Loucy (cell line): ENCODE measurements around the gene NID1.
"Not testable (repeated sequence)": the region's sequence is repeated elsewhere in the genome, so short reads cannot be mapped to it uniquely, and the experiment has no call there.

Experiments
- H2AFZ ChIP-seq: fragments of 200-600 bp; sonication (generic); 2 replicates; pipeline ENCODE4 v1.6.0; 2016; ENCODE audit warnings: antibody characterized with exemption, mild to moderate bottlenecking, low read length, moderate library complexity
- H3F3A ChIP-seq: fragments of 200-600 bp; 2 replicates; pipeline ENCODE4 v1.6.0; 2016; ENCODE audit warnings: antibody characterized with exemption, low read depth, mild to moderate bottlenecking
- H3K27me3 ChIP-seq: fragments of 200-600 bp; sonication (generic); 2 replicates; pipeline ENCODE4 v1.6.1; 2014; ENCODE audit warnings: low read length, mild to moderate bottlenecking; ENCODE audit not compliant: insufficient read depth, poor library complexity, severe bottlenecking
- H3K36me3 ChIP-seq: fragments of 200-600 bp; sonication (generic); 2 replicates; pipeline ENCODE4 v1.6.1; 2016; ENCODE audit warnings: low read length; ENCODE audit not compliant: insufficient read depth
- H3K4me1 ChIP-seq: fragments of 200-600 bp; sonication (generic); 2 replicates; pipeline ENCODE4 v1.5.1; 2014; ENCODE audit warnings: low read length, mild to moderate bottlenecking; ENCODE audit not compliant: insufficient read depth, poor library complexity, severe bottlenecking
- H3K4me2 ChIP-seq: fragments of 200-600 bp; sonication (generic); 2 replicates; pipeline ENCODE4 v1.6.0; 2014; ENCODE audit warnings: antibody characterized with exemption, low read length, low read depth, mild to moderate bottlenecking; ENCODE audit not compliant: poor library complexity, severe bottlenecking
- H3K4me3 ChIP-seq: fragments of 200-600 bp; sonication (generic); 2 replicates; pipeline ENCODE4 v1.5.1; 2014; ENCODE audit warnings: low read length, mild to moderate bottlenecking, mixed read lengths; ENCODE audit not compliant: poor library complexity, severe bottlenecking
- H3K79me2 ChIP-seq: fragments of 200-600 bp; sonication (generic); 2 replicates; pipeline ENCODE4 v1.6.1; 2014; ENCODE audit warnings: low read length; ENCODE audit not compliant: insufficient read depth
- H3K9ac ChIP-seq: fragments of 200-600 bp; sonication (generic); 2 replicates; pipeline ENCODE4 v1.6.0; 2014; ENCODE audit warnings: mild to moderate bottlenecking, low read depth, low read length, moderate library complexity; ENCODE audit not compliant: poor library complexity, severe bottlenecking
- H3K9me2 ChIP-seq: fragments of 200-600 bp; sonication (generic); replicated peaks from 2 replicates; pipeline ENCODE4 v1.6.1; 2016; ENCODE audit warnings: low read depth, low read length, mixed read lengths
- H3K9me3 ChIP-seq: fragments of 200-600 bp; sonication (generic); 2 replicates; pipeline ENCODE4 v1.6.1; 2014; ENCODE audit warnings: mild to moderate bottlenecking, antibody characterized with exemption, low read length, low read depth; ENCODE audit not compliant: insufficient read depth
- H4K20me1 ChIP-seq: fragments of 200-600 bp; sonication (generic); 2 replicates; pipeline ENCODE4 v1.6.0; 2014; ENCODE audit warnings: antibody characterized with exemption, low read length, mild to moderate bottlenecking; ENCODE audit not compliant: insufficient read depth, poor library complexity, severe bottlenecking
- EZH2phosphoT487 ChIP-seq: fragments of 200-600 bp; IDR thresholded peaks from 2 replicates; pipeline ENCODE4 v1.6.1; 2018; ENCODE audit warnings: antibody characterized with exemption, mild to moderate bottlenecking, moderate library complexity, borderline replicate concordance
- TF ChIP-seq, protein P1 (sequence below): fragments of 200-600 bp; sonication (generic); conservative IDR thresholded peaks from 2 replicates; pipeline ENCODE4 v1.5.1; 2014; ENCODE audit warnings: mild to moderate bottlenecking, antibody characterized with exemption, low read length

Gene NID1

GRCh38 chr1:235929216-235929615 lies 135.7 kb downstream of the NID1 start:
- no peak for TF ChIP-seq EZH2phosphoT487
- TF ChIP-seq, protein P1, sequence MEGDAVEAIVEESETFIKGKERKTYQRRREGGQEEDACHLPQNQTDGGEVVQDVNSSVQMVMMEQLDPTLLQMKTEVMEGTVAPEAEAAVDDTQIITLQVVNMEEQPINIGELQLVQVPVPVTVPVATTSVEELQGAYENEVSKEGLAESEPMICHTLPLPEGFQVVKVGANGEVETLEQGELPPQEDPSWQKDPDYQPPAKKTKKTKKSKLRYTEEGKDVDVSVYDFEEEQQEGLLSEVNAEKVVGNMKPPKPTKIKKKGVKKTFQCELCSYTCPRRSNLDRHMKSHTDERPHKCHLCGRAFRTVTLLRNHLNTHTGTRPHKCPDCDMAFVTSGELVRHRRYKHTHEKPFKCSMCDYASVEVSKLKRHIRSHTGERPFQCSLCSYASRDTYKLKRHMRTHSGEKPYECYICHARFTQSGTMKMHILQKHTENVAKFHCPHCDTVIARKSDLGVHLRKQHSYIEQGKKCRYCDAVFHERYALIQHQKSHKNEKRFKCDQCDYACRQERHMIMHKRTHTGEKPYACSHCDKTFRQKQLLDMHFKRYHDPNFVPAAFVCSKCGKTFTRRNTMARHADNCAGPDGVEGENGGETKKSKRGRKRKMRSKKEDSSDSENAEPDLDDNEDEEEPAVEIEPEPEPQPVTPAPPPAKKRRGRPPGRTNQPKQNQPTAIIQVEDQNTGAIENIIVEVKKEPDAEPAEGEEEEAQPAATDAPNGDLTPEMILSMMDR: no peak
- Histone ChIP-seq H3K27me3 (no peaks in the 10 kb centered on the region), H2AFZ (no peak overlapping the region), H3F3A (no peaks in the 10 kb centered on the region), H3K9me2 (no peaks in the 10 kb centered on the region), H4K20me1 (no peaks in the 10 kb centered on the region), H3K79me2 (no peaks in the 10 kb centered on the region), H3K9ac (no peak overlapping the region), H3K4me2 (no peak overlapping the region), H3K9me3 (no peaks in the 10 kb centered on the region), H3K4me3 (no peak overlapping the region), H3K4me1 (no peaks in the 10 kb centered on the region), H3K36me3 (no peaks in the 10 kb centered on the region)

DNA sequence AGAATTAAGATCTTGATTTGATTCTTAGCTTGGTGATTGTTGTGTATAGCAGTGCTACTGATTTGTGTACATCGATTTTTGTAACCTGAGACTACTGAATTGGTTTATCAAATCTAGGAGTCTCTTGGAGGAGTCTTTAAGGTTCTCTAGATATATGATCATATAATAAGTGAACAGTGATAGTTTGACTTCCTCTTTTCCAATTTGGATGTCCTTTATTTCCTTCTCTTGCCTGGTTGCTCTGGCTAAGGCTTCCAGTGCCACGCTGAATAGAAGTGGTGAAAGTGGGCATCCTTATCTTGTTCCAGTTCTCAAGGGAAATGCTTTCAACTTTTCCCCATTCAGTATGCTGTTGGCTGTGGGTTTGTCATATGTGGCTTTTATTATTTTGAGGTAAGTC lies 136.7 kb downstream of the NID1 start:
- no peak overlapping the region for H3K4me3 ChIP-seq
- TF ChIP-seq, protein P1: no peak
- TF ChIP-seq EZH2phosphoT487: no peak
- H3K27me3 ChIP-seq: no peaks in the 10 kb centered on the region

DNA sequence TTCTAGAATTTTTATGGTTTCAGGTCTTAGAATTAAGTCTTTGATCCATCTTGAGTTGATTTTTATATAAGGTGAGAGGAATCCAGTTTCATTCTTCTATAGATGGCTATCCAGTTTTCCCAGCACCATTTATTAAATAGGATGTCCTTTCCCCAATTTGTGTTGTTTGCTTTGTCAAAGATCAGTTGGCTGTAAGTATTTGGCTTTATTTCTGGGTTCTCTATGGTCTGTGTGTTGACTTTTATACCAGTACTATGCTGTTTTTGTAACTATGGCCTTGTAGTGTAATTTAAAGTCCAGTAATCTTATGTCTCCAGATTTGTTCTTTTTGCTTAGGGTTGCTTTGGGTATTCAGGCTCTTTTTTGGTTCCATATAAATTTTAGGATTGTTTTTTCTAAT lies 137.3 kb downstream of the NID1 start:
- not testable (repeated sequence) for H3K9ac ChIP-seq, H3K9me2 ChIP-seq, H3K4me3 ChIP-seq, H3K79me2 ChIP-seq, H3K9me3 ChIP-seq, H2AFZ ChIP-seq, H4K20me1 ChIP-seq, H3K27me3 ChIP-seq, H3K36me3 ChIP-seq, H3K4me2 ChIP-seq, H3K4me1 ChIP-seq, H3F3A ChIP-seq

More for the DNA sequence above, 136.7 kb downstream of the NID1 start:
- Histone ChIP-seq H3K9ac (no peak overlapping the region), H3K4me2 (no peak overlapping the region), H3F3A (no peaks in the 10 kb centered on the region), H3K9me2 (no peaks in the 10 kb centered on the region), H2AFZ (no peak overlapping the region), H4K20me1 (no peaks in the 10 kb centered on the region), H3K79me2 (no peaks in the 10 kb centered on the region), H3K36me3 (no peaks in the 10 kb centered on the region), H3K9me3 (no peaks in the 10 kb centered on the region), H3K4me1 (no peaks in the 10 kb centered on the region)
